A673 (cell line): ENCODE measurements around the gene TGFB1I1. TPM values are rescaled to one million over a fixed set of nuclear protein-coding genes. Genes with fewer than 3 reads are reported as not detected.
"Not testable (repeated sequence)": the region's sequence is repeated elsewhere in the genome, so short reads cannot be mapped to it uniquely, and the experiment has no call there.

Experiments
- BruUV-seq: library from RNA; stranded (reverse); fragments of 400-500 nt; replicated peaks from 2 replicates; lab custom pipeline; 2021; lab: Mats Ljungman, UMichigan
- CTCF ChIA-PET: fragments of 300-600 bp; sonication (Branson Sonifier 250); formaldehyde crosslinking; loops from one replicate; lab custom pipeline; 2022; ENCODE audit warnings: antibody characterized with exemption; lab: Charles Lee
- POLR2A ChIA-PET: fragments of 300-600 bp; sonication (Branson Sonifier 250); formaldehyde crosslinking; loops from one replicate; lab custom pipeline; 2022; ENCODE audit warnings: antibody characterized with exemption; ENCODE audit not compliant: low non-redundant PET; lab: Charles Lee
- DNase-seq: peaks from one replicate; pipeline ENCODE4 v3.0.0-alpha.2; 2015; ENCODE audit warnings: low spot score
- H3K27ac ChIP-seq: fragments of 200-600 bp; sonication (generic); 2 replicates; pipeline ENCODE4 v1.5.1; 2016; ENCODE audit warnings: mixed run types, low read depth, mild to moderate bottlenecking, mixed read lengths, antibody characterized with exemption, low read length; ENCODE audit not compliant: poor library complexity, severe bottlenecking
- H3K27me3 ChIP-seq: fragments of 200-600 bp; sonication (generic); replicated peaks from 2 replicates; pipeline ENCODE4 v1.6.1; 2017; ENCODE audit warnings: mixed run types, low read depth, mild to moderate bottlenecking, mixed read lengths, antibody characterized with exemption, low read length; ENCODE audit not compliant: insufficient read depth, poor library complexity
- H3K36me3 ChIP-seq: fragments of 200-600 bp; sonication (generic); 2 replicates; pipeline ENCODE4 v1.6.1; 2016; ENCODE audit warnings: mixed run types, mild to moderate bottlenecking, mixed read lengths, antibody characterized with exemption, low read length; ENCODE audit not compliant: insufficient read depth, poor library complexity, severe bottlenecking
- H3K4me1 ChIP-seq: fragments of 200-600 bp; sonication (generic); 2 replicates; pipeline ENCODE4 v1.6.1; 2017; ENCODE audit warnings: mixed run types, mild to moderate bottlenecking, mixed read lengths, antibody characterized with exemption, low read length; ENCODE audit not compliant: insufficient read depth, poor library complexity, severe bottlenecking
- H3K4me3 ChIP-seq: fragments of 200-600 bp; sonication (generic); 2 replicates; pipeline ENCODE4 v1.5.1; 2016; ENCODE audit warnings: low read depth, mixed run types, mild to moderate bottlenecking, mixed read lengths, low read length; ENCODE audit not compliant: poor library complexity, severe bottlenecking
- H3K9me3 ChIP-seq: fragments of 200-600 bp; sonication (generic); 2 replicates; pipeline ENCODE4 v1.6.1; 2016; ENCODE audit warnings: mixed run types, low read depth, mild to moderate bottlenecking, mixed read lengths, antibody characterized with exemption, low read length; ENCODE audit not compliant: poor library complexity, severe bottlenecking
- CTCF ChIP-seq: fragments of 300-800, 200-600 bp; sonication (generic); conservative IDR thresholded peaks from 2 replicates; pipeline ENCODE4 v1.5.1; 2017; ENCODE audit warnings: low read depth, mild to moderate bottlenecking, antibody characterized with exemption, low read length, moderate library complexity, mixed read lengths
- EZH2 ChIP-seq: fragments of 200-600 bp; sonication (generic); IDR thresholded peaks from 2 replicates; pipeline ENCODE4 v1.6.1; 2017; ENCODE audit warnings: borderline replicate concordance, low read depth, mild to moderate bottlenecking, mixed read lengths, antibody characterized with exemption, low read length; ENCODE audit not compliant: poor library complexity, severe bottlenecking
- intact Hi-C: fragments of 100-400 bp; cut with micrococcal nuclease; formaldehyde crosslinking; loops from one replicate; pipeline ENCODE4 v1.10.0; 2022; ENCODE audit not compliant: unreplicated experiment
- total RNA-seq: library from RNA; stranded (reverse); gene quantifications from 2 replicates; pipeline ENCODE4 v1.2.3, GENCODE V29; 2021

TGFB1I1 gene
- total RNA-seq, 1 experiment from 2014 or later = 3.3 TPM

GRCh38 chr16:31439519-31439918, 32.4 kb upstream of the TGFB1I1 start:
- no peak for DNase-seq
- H3K27me3 ChIP-seq = no peaks in the 10 kb centered on the region
- H3K27ac ChIP-seq = no peak overlapping the region
- POLR2A ChIA-PET = no interaction called here
- no peaks in the 10 kb centered on the region for H3K36me3 ChIP-seq
- TF ChIP-seq CTCF (no peak), EZH2 (no peak)
- intact Hi-C loops = no loop called here
- CTCF ChIA-PET = no interaction called here
- no TSS peak for BruUV-seq
- H3K9me3 ChIP-seq = no peaks in the 10 kb centered on the region
- no peaks in the 10 kb centered on the region for H3K4me1 ChIP-seq
- H3K4me3 ChIP-seq = no peak overlapping the region

DNA sequence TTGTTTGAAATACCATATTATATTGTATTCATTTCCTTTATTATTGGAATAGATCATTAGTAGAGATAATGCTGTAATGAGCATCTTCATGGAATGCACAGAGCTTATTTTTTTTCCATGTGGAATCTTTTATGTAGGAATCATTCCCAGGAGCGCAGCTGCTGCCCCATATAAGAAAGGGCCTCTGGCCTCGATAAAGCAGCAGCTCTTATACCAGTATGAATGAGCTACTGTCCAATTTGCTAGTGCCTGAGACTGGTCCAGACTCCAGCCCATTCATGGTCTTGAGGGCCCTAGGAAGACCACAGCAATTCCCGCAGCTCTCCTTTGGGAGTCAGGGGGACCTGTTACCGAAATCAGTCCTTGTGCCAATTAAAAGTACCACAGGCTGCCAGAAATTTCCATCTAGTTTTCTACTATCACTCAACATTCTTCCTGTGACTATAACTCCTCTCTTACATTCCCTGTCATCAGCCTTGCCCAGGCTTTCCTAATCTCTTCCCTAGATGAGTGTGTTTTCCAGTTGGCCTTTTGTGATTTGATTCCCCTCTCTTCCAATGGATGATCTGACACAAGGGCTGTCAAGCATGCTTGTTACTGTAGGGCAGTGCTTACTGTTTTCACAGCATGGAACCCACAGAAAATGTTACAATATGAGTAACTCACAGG, 31.3 kb upstream of the TGFB1I1 start:
- Histone ChIP-seq H3K27me3 (no peaks in the 10 kb centered on the region), H3K9me3 (no peaks in the 10 kb centered on the region), H3K36me3 (no peaks in the 10 kb centered on the region), H3K4me3 (no peak overlapping the region), H3K27ac (no peak overlapping the region), H3K4me1 (no peaks in the 10 kb centered on the region)
- ChIA-PET POLR2A (interaction anchor here (0.6 kb wide), 1 partner anchor 445 kb away, joined by 4 read pairs; no protein-coding TSS in a partner anchor), CTCF (no interaction called here)
- TF ChIP-seq EZH2 (no peak), CTCF (no peak)
- no peak for DNase-seq
- no TSS peak for BruUV-seq
- intact Hi-C loops = loop anchor here (5.0 kb wide), 1 partner anchor 238 kb away; the partner anchor contains the start of gene PYCARD

DNA sequence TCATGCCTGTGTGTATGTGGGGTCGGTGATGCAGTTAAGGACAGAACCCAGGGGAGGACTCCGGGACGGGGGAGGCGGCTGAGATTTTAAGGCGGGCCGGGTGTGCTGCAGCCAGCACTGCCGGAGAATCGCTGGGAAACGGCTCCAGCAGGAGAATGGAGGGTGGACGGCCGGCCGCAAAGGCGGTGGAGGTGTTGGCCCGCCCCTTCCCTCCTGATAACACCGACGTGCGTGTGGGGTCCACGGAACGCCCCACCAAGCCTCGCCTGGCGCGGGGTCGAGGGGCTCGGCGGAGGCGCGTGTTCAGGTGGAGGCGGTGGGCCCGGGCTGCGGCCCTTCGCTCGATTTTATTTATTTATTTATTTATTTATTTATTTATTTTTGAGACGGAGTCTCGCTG, 30.0 kb upstream of the TGFB1I1 start:
- CTCF ChIA-PET = interaction anchor here (1.0 kb wide), 1 partner anchor 457 kb away, joined by 4 read pairs; the partner anchor contains the start of gene HSD3B7
- H3K27ac ChIP-seq = no peak overlapping the region
- no peaks in the 10 kb centered on the region for H3K27me3 ChIP-seq
- TF ChIP-seq EZH2 (no peak), CTCF (no peak)
- no peaks in the 10 kb centered on the region for H3K9me3 ChIP-seq
- no peak overlapping the region for H3K4me3 ChIP-seq
- no peaks in the 10 kb centered on the region for H3K4me1 ChIP-seq
- DNase-seq = no peak
- no peaks in the 10 kb centered on the region for H3K36me3 ChIP-seq
- no TSS peak for BruUV-seq
- POLR2A ChIA-PET = no interaction called here
- intact Hi-C loops = loop anchor here (2.0 to 5.0 kb wide), 3 partner anchors 240 to 489 kb away; partner anchors contain the start of genes HSD3B7 and PYCARD

- BruUV-seq, intact Hi-C loops: not testable (repeated sequence)
- CTCF ChIA-PET = interaction anchor here (0.6 kb wide), 1 partner anchor 34 kb away, joined by 6 read pairs; no protein-coding TSS in a partner anchor
Observed at GRCh38 chr16:31445931-31446330, 26.0 kb upstream of the TGFB1I1 start.

More at GRCh38 chr16:31445931-31446330, 26.0 kb upstream of the TGFB1I1 start:
- H3K4me3 ChIP-seq, DNase-seq, H3K9me3 ChIP-seq, H3K36me3 ChIP-seq, H3K4me1 ChIP-seq, POLR2A ChIA-PET, H3K27ac ChIP-seq, H3K27me3 ChIP-seq: not testable (repeated sequence)
